Measurements from ENCODE around the gene KCNMA1.

GRCh38 chr10:76921383-76922010 lies 716.1 kb downstream of the KCNMA1 start:
- TF ChIP-seq CTCF (IDR thresholded peaks at IDR 0.05) (no peak), POLR2A (IDR thresholded peaks at IDR 0.05) (no peak), EP300 (IDR thresholded peaks at IDR 0.05; ENCODE audit: low read depth) (no peak), POLR2AphosphoS5 (IDR thresholded peaks at IDR 0.05) (no peak)
